Loucy (cell line): Measurements from ENCODE around the gene ST3GAL3.

Experiments used
- H2AFZ ChIP-seq: fragments of 200-600 bp; sonication (generic); 2 replicates; pipeline ENCODE4 v1.6.0; 2016; ENCODE audit warnings: antibody characterized with exemption, mild to moderate bottlenecking, low read length, moderate library complexity
- H3F3A ChIP-seq: fragments of 200-600 bp; 2 replicates; pipeline ENCODE4 v1.6.0; 2016; ENCODE audit warnings: antibody characterized with exemption, low read depth, mild to moderate bottlenecking
- H3K27me3 ChIP-seq: fragments of 200-600 bp; sonication (generic); 2 replicates; pipeline ENCODE4 v1.6.1; 2014; ENCODE audit warnings: low read length, mild to moderate bottlenecking; ENCODE audit not compliant: insufficient read depth, poor library complexity, severe bottlenecking
- H3K36me3 ChIP-seq: fragments of 200-600 bp; sonication (generic); 2 replicates; pipeline ENCODE4 v1.6.1; 2016; ENCODE audit warnings: low read length; ENCODE audit not compliant: insufficient read depth
- H3K4me1 ChIP-seq: fragments of 200-600 bp; sonication (generic); 2 replicates; pipeline ENCODE4 v1.5.1; 2014; ENCODE audit warnings: low read length, mild to moderate bottlenecking; ENCODE audit not compliant: insufficient read depth, poor library complexity, severe bottlenecking
- H3K4me2 ChIP-seq: fragments of 200-600 bp; sonication (generic); 2 replicates; pipeline ENCODE4 v1.6.0; 2014; ENCODE audit warnings: antibody characterized with exemption, low read length, low read depth, mild to moderate bottlenecking; ENCODE audit not compliant: poor library complexity, severe bottlenecking
- H3K4me3 ChIP-seq: fragments of 200-600 bp; sonication (generic); 2 replicates; pipeline ENCODE4 v1.5.1; 2014; ENCODE audit warnings: low read length, mild to moderate bottlenecking, mixed read lengths; ENCODE audit not compliant: poor library complexity, severe bottlenecking
- H3K79me2 ChIP-seq: fragments of 200-600 bp; sonication (generic); 2 replicates; pipeline ENCODE4 v1.6.1; 2014; ENCODE audit warnings: low read length; ENCODE audit not compliant: insufficient read depth
- H3K9ac ChIP-seq: fragments of 200-600 bp; sonication (generic); 2 replicates; pipeline ENCODE4 v1.6.0; 2014; ENCODE audit warnings: mild to moderate bottlenecking, low read depth, low read length, moderate library complexity; ENCODE audit not compliant: poor library complexity, severe bottlenecking
- H3K9me2 ChIP-seq: fragments of 200-600 bp; sonication (generic); replicated peaks from 2 replicates; pipeline ENCODE4 v1.6.1; 2016; ENCODE audit warnings: low read depth, low read length, mixed read lengths
- H3K9me3 ChIP-seq: fragments of 200-600 bp; sonication (generic); 2 replicates; pipeline ENCODE4 v1.6.1; 2014; ENCODE audit warnings: mild to moderate bottlenecking, antibody characterized with exemption, low read length, low read depth; ENCODE audit not compliant: insufficient read depth
- H4K20me1 ChIP-seq: fragments of 200-600 bp; sonication (generic); 2 replicates; pipeline ENCODE4 v1.6.0; 2014; ENCODE audit warnings: antibody characterized with exemption, low read length, mild to moderate bottlenecking; ENCODE audit not compliant: insufficient read depth, poor library complexity, severe bottlenecking
- EZH2phosphoT487 ChIP-seq: fragments of 200-600 bp; IDR thresholded peaks from 2 replicates; pipeline ENCODE4 v1.6.1; 2018; ENCODE audit warnings: antibody characterized with exemption, mild to moderate bottlenecking, moderate library complexity, borderline replicate concordance
- TF ChIP-seq, protein P1 (sequence below): fragments of 200-600 bp; sonication (generic); conservative IDR thresholded peaks from 2 replicates; pipeline ENCODE4 v1.5.1; 2014; ENCODE audit warnings: mild to moderate bottlenecking, antibody characterized with exemption, low read length

ST3GAL3 gene

DNA sequence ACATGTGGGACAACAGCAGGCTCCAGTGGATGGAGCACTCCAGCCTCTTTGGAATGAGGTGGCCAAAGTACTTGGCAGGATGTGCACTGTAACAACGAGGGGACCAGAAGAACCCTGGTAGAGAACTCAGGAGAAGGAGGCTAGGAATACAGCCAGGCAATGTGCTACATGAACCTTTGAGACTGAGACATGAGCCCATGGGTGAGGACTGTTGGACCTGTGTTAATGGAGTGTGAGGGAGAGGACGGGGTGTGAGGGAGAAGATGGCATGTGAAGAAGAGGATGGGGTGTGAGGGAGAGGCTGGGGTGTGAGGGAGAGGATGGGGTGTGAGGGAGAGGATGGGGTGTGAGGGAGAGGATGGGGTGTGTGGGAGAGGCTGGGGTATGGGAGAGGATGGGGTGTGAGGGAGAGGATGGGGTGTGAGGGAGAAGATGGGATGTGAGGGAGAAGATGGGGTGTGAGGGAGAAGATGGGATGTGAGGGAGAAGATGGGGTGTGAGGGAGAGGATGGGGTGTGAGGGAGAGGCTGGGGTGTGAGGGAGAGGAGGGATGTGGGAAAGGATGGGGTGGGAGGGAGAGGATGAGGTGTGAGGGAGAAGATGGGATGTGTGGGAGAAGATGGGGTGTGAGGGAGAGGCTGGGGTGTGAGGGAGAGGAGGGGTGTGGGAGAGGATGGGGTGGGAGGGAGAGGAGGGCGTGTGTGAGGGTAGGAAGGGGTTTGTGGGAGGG lies 164.0 kb downstream of the ST3GAL3 start:
- no peaks in the 10 kb centered on the region for H3K79me2 ChIP-seq
- H3K27me3 ChIP-seq, result no peaks in the 10 kb centered on the region
- H3K9ac ChIP-seq, result no peak overlapping the region
- no peak overlapping the region for H3K4me3 ChIP-seq
- no peaks in the 10 kb centered on the region for H3K9me2 ChIP-seq
- TF ChIP-seq EZH2phosphoT487, result no peak
- TF ChIP-seq, protein P1, sequence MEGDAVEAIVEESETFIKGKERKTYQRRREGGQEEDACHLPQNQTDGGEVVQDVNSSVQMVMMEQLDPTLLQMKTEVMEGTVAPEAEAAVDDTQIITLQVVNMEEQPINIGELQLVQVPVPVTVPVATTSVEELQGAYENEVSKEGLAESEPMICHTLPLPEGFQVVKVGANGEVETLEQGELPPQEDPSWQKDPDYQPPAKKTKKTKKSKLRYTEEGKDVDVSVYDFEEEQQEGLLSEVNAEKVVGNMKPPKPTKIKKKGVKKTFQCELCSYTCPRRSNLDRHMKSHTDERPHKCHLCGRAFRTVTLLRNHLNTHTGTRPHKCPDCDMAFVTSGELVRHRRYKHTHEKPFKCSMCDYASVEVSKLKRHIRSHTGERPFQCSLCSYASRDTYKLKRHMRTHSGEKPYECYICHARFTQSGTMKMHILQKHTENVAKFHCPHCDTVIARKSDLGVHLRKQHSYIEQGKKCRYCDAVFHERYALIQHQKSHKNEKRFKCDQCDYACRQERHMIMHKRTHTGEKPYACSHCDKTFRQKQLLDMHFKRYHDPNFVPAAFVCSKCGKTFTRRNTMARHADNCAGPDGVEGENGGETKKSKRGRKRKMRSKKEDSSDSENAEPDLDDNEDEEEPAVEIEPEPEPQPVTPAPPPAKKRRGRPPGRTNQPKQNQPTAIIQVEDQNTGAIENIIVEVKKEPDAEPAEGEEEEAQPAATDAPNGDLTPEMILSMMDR, result no peak
- H3K4me1 ChIP-seq, result no peaks in the 10 kb centered on the region
- H2AFZ ChIP-seq, result no peak overlapping the region
- H3K9me3 ChIP-seq, result no peaks in the 10 kb centered on the region
- no peak overlapping the region for H3K4me2 ChIP-seq
- no peaks in the 10 kb centered on the region for H3F3A ChIP-seq
- H4K20me1 ChIP-seq, result no peaks in the 10 kb centered on the region
- H3K36me3 ChIP-seq, result no peaks in the 10 kb centered on the region

DNA sequence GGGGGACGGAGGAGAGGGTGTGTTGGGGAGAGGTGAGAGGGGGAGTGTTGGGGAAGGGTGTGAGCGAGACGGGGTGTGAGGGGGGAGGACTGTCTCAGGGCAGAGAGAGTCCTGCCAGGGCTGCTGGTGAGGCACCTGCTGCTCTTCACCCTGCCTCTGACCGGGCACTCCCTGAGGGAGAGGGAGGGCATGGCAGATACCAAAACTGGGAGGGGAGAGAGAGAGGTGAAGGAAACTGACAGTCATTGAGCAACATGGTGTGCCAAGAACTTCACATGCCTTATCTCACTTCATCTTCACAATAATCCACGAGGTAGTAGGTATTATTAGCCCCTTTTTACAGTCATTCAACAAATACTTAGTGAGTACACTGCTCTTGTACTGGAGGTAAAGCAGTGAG lies 164.9 kb downstream of the ST3GAL3 start:
- H4K20me1 ChIP-seq, result no peaks in the 10 kb centered on the region

DNA sequence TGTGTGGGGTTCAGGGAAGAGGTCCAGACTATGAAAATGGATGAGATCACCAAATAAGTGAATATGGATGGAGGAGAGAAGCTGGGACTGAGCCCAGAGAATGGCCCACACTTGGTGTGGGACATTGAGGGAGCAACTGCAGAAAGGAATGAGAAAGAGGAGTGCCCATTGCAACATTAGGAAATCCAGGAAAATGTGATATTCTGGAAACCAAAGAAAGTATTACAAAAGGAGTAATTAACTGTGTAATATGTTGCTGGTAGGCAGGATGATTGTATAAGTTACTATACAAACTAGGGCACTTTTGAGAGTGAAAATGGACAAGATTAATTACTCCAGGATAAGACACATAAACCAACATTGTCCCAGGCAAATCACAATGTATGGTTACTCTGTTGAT lies 166.5 kb downstream of the ST3GAL3 start:
- Histone ChIP-seq H3K4me1 (peaks cover 2% of the 10 kb centered on the region), H3F3A (no peaks in the 10 kb centered on the region), H3K9ac (no peak overlapping the region), H3K79me2 (no peaks in the 10 kb centered on the region), H3K36me3 (no peaks in the 10 kb centered on the region), H3K4me3 (no peak overlapping the region), H3K27me3 (no peaks in the 10 kb centered on the region), H4K20me1 (no peaks in the 10 kb centered on the region), H3K9me2 (no peaks in the 10 kb centered on the region), H2AFZ (no peak overlapping the region), H3K9me3 (no peaks in the 10 kb centered on the region), H3K4me2 (no peak overlapping the region)
- TF ChIP-seq, protein P1, result no peak
- TF ChIP-seq EZH2phosphoT487, result no peak

More for the DNA sequence above, 164.9 kb downstream of the ST3GAL3 start:
- Histone ChIP-seq H3K4me1 (no peaks in the 10 kb centered on the region), H3K27me3 (no peaks in the 10 kb centered on the region), H3K4me3 (no peak overlapping the region), H3K4me2 (no peak overlapping the region), H3K9me2 (no peaks in the 10 kb centered on the region), H3K36me3 (no peaks in the 10 kb centered on the region), H3K79me2 (no peaks in the 10 kb centered on the region), H3K9me3 (no peaks in the 10 kb centered on the region), H2AFZ (no peak overlapping the region), H3K9ac (no peak overlapping the region), H3F3A (no peaks in the 10 kb centered on the region)
- TF ChIP-seq EZH2phosphoT487, result no peak
- TF ChIP-seq, protein P1, result no peak
